GM12878 (cell line): ENCODE data around the gene PRPS2. TPM values are rescaled to one million over a fixed set of nuclear protein-coding genes. Genes with fewer than 3 reads are reported as not detected.

ENCODE experiments used
- ATAC-seq: fragments of 200-7000 bp; cut with Tn5 transposase; 3 replicates; pipeline ENCODE4 v1.9.1; 2020; ENCODE audit warnings: mild to moderate bottlenecking, moderate library complexity
- BruUV-seq: library from RNA; stranded (reverse); fragments of 400-500 nt; replicated peaks from 2 replicates; lab custom pipeline; 2021; lab: Mats Ljungman, UMichigan
- CTCF ChIA-PET: fragments of 300-600 bp; sonication (Branson Sonifier 250); formaldehyde crosslinking; extraction: SDS; loops from one replicate; lab custom pipeline; 2021; ENCODE audit warnings: inconsistent platforms; lab: Yijun Ruan, JAX
- POLR2A ChIA-PET: fragments of 350-600 bp; formaldehyde crosslinking; extraction: SDS; loops from one replicate; lab custom pipeline; 2021; ENCODE audit warnings: inconsistent platforms; lab: Charles Lee
- RAD21 ChIA-PET: fragments of 300-600 bp; sonication (Branson Sonifier 250); formaldehyde crosslinking; loops from one replicate; lab custom pipeline; 2023; ENCODE audit warnings: antibody characterized with exemption; ENCODE audit not compliant: unreplicated experiment; lab: Charles Lee
- SMC1A ChIA-PET: fragments of 300-600 bp; sonication (Branson Sonifier 250); formaldehyde crosslinking; loops from one replicate; lab custom pipeline; 2023; ENCODE audit not compliant: unreplicated experiment, uncharacterized antibody; lab: Charles Lee
- DNase-seq: peaks from one replicate; pipeline ENCODE4 v3.0.0-alpha.2; 2011; ENCODE audit warnings: low read depth, low spot score
- FAIRE-seq: peaks from 3 replicates; lab custom pipeline; 2011; peaks lifted over from hg19 to GRCh38; lab: Jason Lieb, UNC
- H2AFZ ChIP-seq: 2 replicates; pipeline ENCODE4 v1.6.0; 2011; ENCODE audit warnings: low read depth, low read length, control low read depth; ENCODE audit not compliant: control insufficient read depth
- H3K27ac ChIP-seq: 2 replicates; pipeline ENCODE4 v1.5.1; 2011; ENCODE audit warnings: control low read depth; ENCODE audit not compliant: control insufficient read depth, insufficient read depth
- H3K27me3 ChIP-seq, 2 experiments: replicated peaks in 1 of 2; 2 replicates each; pipeline versions ENCODE4 v1.6.0 to v1.6.1; 2011; ENCODE audit warnings: low read length in 1 of 2; ENCODE audit not compliant: control insufficient read depth in 2 of 2, insufficient read depth in 2 of 2
- H3K36me3 ChIP-seq, 2 experiments: 2 replicates each; pipeline ENCODE4 v1.5.1; 2011; ENCODE audit warnings: low read length in 1 of 2; ENCODE audit not compliant: control insufficient read depth in 2 of 2, insufficient read depth in 2 of 2
- H3K4me1 ChIP-seq: 2 replicates; pipeline ENCODE4 v1.6.1; 2011; ENCODE audit warnings: mild to moderate bottlenecking, low read length, moderate library complexity, mixed read lengths; ENCODE audit not compliant: control insufficient read depth, insufficient read depth
- H3K4me2 ChIP-seq: 2 replicates; pipeline ENCODE4 v1.6.0; 2011; ENCODE audit warnings: control low read depth; ENCODE audit not compliant: control insufficient read depth, insufficient read depth
- H3K4me3 ChIP-seq: fragments of 200-600 bp; sonication (generic); 2 replicates; pipeline ENCODE4 v1.5.1; 2016
- H3K79me2 ChIP-seq: 2 replicates; pipeline ENCODE4 v1.6.0; 2011; ENCODE audit warnings: low read length; ENCODE audit not compliant: control insufficient read depth, insufficient read depth
- H3K9ac ChIP-seq: 2 replicates; pipeline ENCODE4 v1.8.0; 2011; ENCODE audit warnings: low read length, control low read depth, mixed read lengths; ENCODE audit not compliant: control insufficient read depth, insufficient read depth
- H3K9me3 ChIP-seq: replicated peaks from 3 replicates; pipeline ENCODE4 v1.5.1; 2011; ENCODE audit warnings: mild to moderate bottlenecking, low read length; ENCODE audit not compliant: control insufficient read depth, insufficient read depth
- H4K20me1 ChIP-seq: 2 replicates; pipeline ENCODE4 v1.6.0; 2011; ENCODE audit not compliant: control insufficient read depth, insufficient read depth
- ASH2L ChIP-seq: fragments of 300-600, 200-600 bp; sonication (generic); IDR thresholded peaks from 2 replicates; pipeline ENCODE4 v1.6.1; 2017; ENCODE audit warnings: low read depth, mild to moderate bottlenecking, borderline replicate concordance
- ATF7 ChIP-seq: fragments of 450-650 bp; IDR thresholded peaks from 2 replicates; pipeline ENCODE4 v1.6.1; 2016; ENCODE audit warnings: low read depth, mild to moderate bottlenecking
- BCL11A ChIP-seq: IDR thresholded peaks from 2 replicates; pipeline ENCODE4 v1.6.1; 2011; ENCODE audit warnings: low read depth, low read length
- BMI1 ChIP-seq: fragments of 450-650 bp; IDR thresholded peaks from 2 replicates; pipeline ENCODE4 v1.6.1; 2016; ENCODE audit warnings: mild to moderate bottlenecking, moderate library complexity, borderline replicate concordance
- E4F1 ChIP-seq: fragments of 450-650 bp; IDR thresholded peaks from 2 replicates; pipeline ENCODE4 v1.6.1; 2018; ENCODE audit warnings: borderline replicate concordance, mild to moderate bottlenecking; ENCODE audit not compliant: partially characterized antibody
- EGR1 ChIP-seq, 2 experiments: IDR thresholded peaks; 1 replicate in 1 of 2; 2 replicates in 1 of 2; pipeline ENCODE4 v1.6.1; 2011 to 2012; ENCODE audit warnings: low read depth in 2 of 2, low read length in 2 of 2, borderline replicate concordance in 1 of 2, mild to moderate bottlenecking in 1 of 2, moderate library complexity in 1 of 2
- HCFC1 ChIP-seq: fragments of 150-350 bp; IDR thresholded peaks from 2 replicates; pipeline ENCODE4 v1.6.1; 2014; ENCODE audit warnings: low read length
- MTA2 ChIP-seq: fragments of 450-650 bp; IDR thresholded peaks from 2 replicates; pipeline ENCODE4 v1.6.1; 2016; ENCODE audit warnings: low read depth, mild to moderate bottlenecking, moderate library complexity
- MYB ChIP-seq: fragments of 150-350 bp; IDR thresholded peaks from 2 replicates; pipeline ENCODE4 v1.6.1; 2014; ENCODE audit warnings: mild to moderate bottlenecking, low read depth, low read length, borderline replicate concordance
- MYC ChIP-seq: IDR thresholded peaks from 2 replicates; pipeline ENCODE4 v1.6.1; 2011; ENCODE audit warnings: mild to moderate bottlenecking, low read length, moderate library complexity, inconsistent platforms; ENCODE audit not compliant: insufficient read depth, insufficient replicate concordance, insufficient read length, severe bottlenecking
- NFXL1 ChIP-seq: fragments of 450-650 bp; IDR thresholded peaks from 2 replicates; pipeline ENCODE4 v1.6.1; 2017; ENCODE audit warnings: antibody characterized with exemption, mild to moderate bottlenecking, borderline replicate concordance
- NRF1 ChIP-seq: conservative IDR thresholded peaks from 2 replicates; pipeline ENCODE4 v1.6.1; 2011; ENCODE audit warnings: mild to moderate bottlenecking, low read depth, low read length, improper control_type of control experiment
- POLR2AphosphoS2 ChIP-seq: IDR thresholded peaks from 2 replicates; pipeline ENCODE4 v1.6.1; 2011; ENCODE audit warnings: low read depth, mild to moderate bottlenecking, low read length, improper control_type of control experiment, moderate library complexity
- SMC3 ChIP-seq: IDR thresholded peaks from 2 replicates; pipeline ENCODE4 v1.6.1; 2011; ENCODE audit warnings: low read length, improper control_type of control experiment, borderline replicate concordance
- SUPT20H ChIP-seq: IDR thresholded peaks from 2 replicates; pipeline ENCODE4 v1.6.1; 2011; ENCODE audit warnings: low read depth, mild to moderate bottlenecking, low read length, moderate library complexity, borderline replicate concordance; ENCODE audit not compliant: control insufficient read depth
- TAF1 ChIP-seq: IDR thresholded peaks from 2 replicates; pipeline ENCODE4 v1.6.1; 2011; ENCODE audit warnings: mild to moderate bottlenecking, low read depth, low read length, borderline replicate concordance
- YBX1 ChIP-seq: fragments of 450-650 bp; IDR thresholded peaks from 2 replicates; pipeline ENCODE4 v1.6.1; 2016; ENCODE audit warnings: antibody characterized with exemption
- ZBTB33 ChIP-seq: fragments of 450-650 bp; IDR thresholded peaks from 2 replicates; pipeline ENCODE4 v1.6.1; 2017; ENCODE audit warnings: mild to moderate bottlenecking
- WGBS: methylation state at CpG from one replicate; pipeline ENCODE4 v1.1.6; 2016; ENCODE audit warnings: low lambda C conversion rate; ENCODE audit not compliant: insufficient replicate concordance, insufficient coverage; ENCODE audit errors: missing lambda C conversion rate; 5-methylcytosine and 5-hydroxymethylcytosine counted together
- in situ Hi-C: fragments of 300-500 bp; cut with MboI; formaldehyde crosslinking; loops from 9 replicates; pipeline ENCODE4 v1.14.3; 2018; ENCODE audit warnings: mixed read lengths
- intact Hi-C: fragments of 100-400 bp; cut with micrococcal nuclease; formaldehyde crosslinking; loops from one replicate; pipeline ENCODE4 v1.14.2; 2022; ENCODE audit not compliant: unreplicated experiment
- polyA plus RNA-seq, 11 experiments: library from polyadenylated mRNA; depleted of rRNA in 4 of 11; unstranded in 6 of 11; stranded (reverse) in 5 of 11; fragments of >200 nt; fragmentation: Nextera tagmentation in 4 of 11; fragmentation: Illumina TruSeq in 1 of 11; extraction: Ambion mirVana in 4 of 11; extraction: Trizol in 1 of 11; gene quantifications; 1 replicate in 1 of 11; 2 replicates in 10 of 11; pipeline versions ENCODE4 v1.2.1 to v1.2.3, GENCODE V29; 2011 to 2016; ENCODE audit warnings: inconsistent platforms in 2 of 11, missing spikeins in 2 of 11, low read depth in 1 of 11
- total RNA-seq, 4 experiments: library from RNA; depleted of rRNA in 3 of 4; stranded (reverse); fragments of >200 nt in 3 of 4; fragmentation: Illumina TruSeq in 1 of 4; extraction: Trizol in 1 of 4; gene quantifications; 2 replicates each; pipeline versions ENCODE4 v1.2.1 to v1.2.3, GENCODE V29; 2013 to 2021

Gene PRPS2
- total and polyA plus RNA-seq, 10 of the 15 experiments (the other 5 are each of a cell fraction or from before 2014, with no cell fraction given), result 44.1 to 102 (median 58.2) TPM

- ChIA-PET RAD21 (no interaction called here), SMC1A (no interaction called here), CTCF (no interaction called here), POLR2A (no interaction called here)
- Histone ChIP-seq H2AFZ (no peak overlapping the region), H3K4me1 (no peaks in the 10 kb centered on the region), H3K79me2 (no peaks in the 10 kb centered on the region), H3K9ac (no peak overlapping the region), H3K9me3 (no peaks in the 10 kb centered on the region), H3K4me3 (no peak overlapping the region), H3K27ac (no peak overlapping the region), H4K20me1 (no peaks in the 10 kb centered on the region), H3K4me2 (no peak overlapping the region), H3K27me3 (peaks cover 0 to 4% of the 10 kb centered on the region in 2 experiments; a peak in 1 of 4 replicates), H3K36me3 (no peaks in the 10 kb centered on the region)
- DNase-seq (no peak), ATAC-seq (no peak), FAIRE-seq (no peak)
- intact Hi-C loops (no loop called here), in situ Hi-C loops (no loop called here)
- no TSS peak for BruUV-seq
- 35% methylated on average over 6 of the region's 6 CpGs for WGBS
- TF ChIP-seq YBX1 (no peak), HCFC1 (no peak), ATF7 (no peak), ZBTB33 (no peak), EGR1 (IDR thresholded peaks at IDR 0.05; ENCODE audit: borderline replicate concordance in 1 of 2, low read depth in 2 of 2, low read length in 2 of 2) (no peak), MYB (no peak), POLR2AphosphoS2 (no peak), ASH2L (no peak), NRF1 (no peak), SUPT20H (no peak), TAF1 (no peak), MTA2 (no peak), SMC3 (no peak), BMI1 (no peak), E4F1 (no peak), BCL11A (no peak), NFXL1 (no peak), MYC (no peak)
These were observed 49.8 kb upstream of the PRPS2 start for GRCh38 chrX:12741416-12741815.
